GM12878 (cell line): ENCODE measurements around the gene TTC39C.

Source experiments
- CBFB ChIP-seq: IDR thresholded peaks from 2 replicates; pipeline ENCODE4 v1.6.1; 2016; ENCODE audit warnings: antibody characterized with exemption, low read depth
- HDAC6 ChIP-seq: fragments of 200-600 bp; sonication (generic); IDR thresholded peaks from one replicate; pipeline ENCODE4 v1.8.0; 2017; ENCODE audit warnings: antibody characterized with exemption; ENCODE audit not compliant: unreplicated experiment
- POLR2A ChIP-seq: IDR thresholded peaks from 2 replicates; pipeline ENCODE4 v1.6.1; 2011; ENCODE audit warnings: low read depth, mild to moderate bottlenecking, low read length
- RAD21 ChIP-seq: IDR thresholded peaks from 2 replicates; pipeline ENCODE4 v1.6.1; 2011; ENCODE audit warnings: mild to moderate bottlenecking, low read depth, low read length, moderate library complexity; ENCODE audit not compliant: insufficient read depth
- ZNF274 ChIP-seq: IDR thresholded peaks from one replicate; pipeline ENCODE4 v1.8.0; 2011; ENCODE audit not compliant: insufficient read length, insufficient read depth

GRCh38 chr18:24003288-24003687, 11.3 kb upstream of the TTC39C start:
- TF ChIP-seq HDAC6 (no peak), POLR2A (no peak), RAD21 (no peak), CBFB (no peak), ZNF274 (no peak)
